SK-N-SH (cell line): Measurements from ENCODE around the gene TMEM221. TPM values are rescaled to one million over a fixed set of nuclear protein-coding genes. Genes with fewer than 3 reads are reported as not detected.

Experiments
- CTCF ChIA-PET: fragments of 300-600, 350-600 bp; formaldehyde crosslinking; extraction: SDS; loops from one replicate; lab custom pipeline; 2021; lab: Yijun Ruan, JAX
- POLR2A ChIA-PET: fragments of 350-600 bp; sonication (Branson Sonifier 250); formaldehyde crosslinking; extraction: SDS; loops from one replicate; lab custom pipeline; 2020; ENCODE audit warnings: antibody characterized with exemption, inconsistent platforms; lab: Yijun Ruan, JAX
- DNase-seq: peaks from one replicate; pipeline ENCODE4 v3.0.0; 2012
- H2AFZ ChIP-seq: fragments of 200-600 bp; sonication (generic); 2 replicates; pipeline ENCODE4 v1.8.1; 2016; ENCODE audit warnings: antibody characterized with exemption, mild to moderate bottlenecking, low read depth
- H3F3A ChIP-seq: fragments of 200-600 bp; sonication (generic); replicated peaks from 2 replicates; pipeline ENCODE3; 2016; ENCODE audit warnings: antibody characterized with exemption, mild to moderate bottlenecking; ENCODE audit not compliant: insufficient read depth
- H3K27ac ChIP-seq, 2 experiments: fragments of 200-500 bp in 1 of 2; fragments of 200-600 bp in 1 of 2; sonication (Bioruptor generic) in 1 of 2; sonication (generic), shearing (Covaris generic) in 1 of 2; 2 replicates each; pipeline versions ENCODE4 v1.5.1 to v1.6.1; 2014 to 2016; ENCODE audit warnings: low read depth in 2 of 2, inconsistent platforms in 1 of 2, low read length in 1 of 2, mild to moderate bottlenecking in 1 of 2, mixed read lengths in 1 of 2
- H3K27me3 ChIP-seq: fragments of 200-600 bp; sonication (generic), shearing (Covaris generic); 2 replicates; pipeline ENCODE4 v1.6.1; 2016; ENCODE audit warnings: mixed run types; ENCODE audit not compliant: insufficient read depth
- H3K36me3 ChIP-seq, 2 experiments: fragments of 200-500 bp in 1 of 2; fragments of 200-600 bp in 1 of 2; sonication (Bioruptor generic) in 1 of 2; sonication (generic) in 1 of 2; replicated peaks in 1 of 2; 2 replicates each; pipeline versions ENCODE3 to v1.5.1; 2014 to 2016; ENCODE audit warnings: low read length in 1 of 2, mild to moderate bottlenecking in 1 of 2; ENCODE audit not compliant: insufficient read depth in 2 of 2, control insufficient read depth in 1 of 2
- H3K4me1 ChIP-seq, 2 experiments: fragments of 200-500 bp in 1 of 2; fragments of 200-600 bp in 1 of 2; sonication (Bioruptor generic) in 1 of 2; sonication (generic), shearing (Covaris generic) in 1 of 2; 2 replicates each; pipeline versions ENCODE4 v1.5.1 to v1.6.1; 2014 to 2016; ENCODE audit warnings: low read depth in 1 of 2, low read length in 1 of 2, mixed run types in 1 of 2; ENCODE audit not compliant: insufficient read depth in 2 of 2, control insufficient read depth in 1 of 2
- H3K4me2 ChIP-seq: fragments of 200-600 bp; sonication (generic), shearing (Covaris generic); 2 replicates; pipeline ENCODE4 v1.6.1; 2017; ENCODE audit warnings: mixed run types
- H3K4me3 ChIP-seq, 2 experiments: fragments of 200-500 bp in 1 of 2; fragments of 200-600 bp in 1 of 2; sonication (Bioruptor generic) in 1 of 2; sonication (generic), shearing (Covaris generic) in 1 of 2; 2 replicates each; pipeline versions ENCODE4 v1.5.1 to v1.8.1; 2014 to 2016; ENCODE audit warnings: low read depth in 2 of 2, inconsistent platforms in 1 of 2, low read length in 1 of 2, mild to moderate bottlenecking in 1 of 2, mixed read lengths in 1 of 2, moderate library complexity in 1 of 2
- H3K79me2 ChIP-seq: fragments of 200-600 bp; sonication (generic); 2 replicates; pipeline ENCODE4 v1.8.1; 2017; ENCODE audit warnings: mild to moderate bottlenecking; ENCODE audit not compliant: insufficient read depth
- H3K9ac ChIP-seq: fragments of 200-600 bp; sonication (generic); 2 replicates; pipeline ENCODE4 v1.6.1; 2017; ENCODE audit warnings: mixed run types
- H3K9me2 ChIP-seq: fragments of 200-600 bp; sonication (generic); 2 replicates; pipeline ENCODE4 v1.6.1; 2017; ENCODE audit warnings: mixed run types
- H3K9me3 ChIP-seq: fragments of 200-600 bp; sonication (generic); 2 replicates; pipeline ENCODE4 v1.6.1; 2017; ENCODE audit warnings: mixed run types, mild to moderate bottlenecking, moderate library complexity
- H4K20me1 ChIP-seq: fragments of 200-600 bp; sonication (generic); 2 replicates; pipeline ENCODE4 v1.6.1; 2017; ENCODE audit warnings: mild to moderate bottlenecking, mixed run types; ENCODE audit not compliant: insufficient read depth
- CTCF ChIP-seq: fragments of 200-600 bp; sonication (generic); IDR thresholded peaks from 2 replicates; pipeline ENCODE4 v1.6.1; 2017; ENCODE audit warnings: antibody characterized with exemption, mild to moderate bottlenecking, moderate library complexity
- ELF1 ChIP-seq: IDR thresholded peaks from 2 replicates; pipeline ENCODE4 v1.4.0; 2012
- EZH2phosphoT487 ChIP-seq: fragments of 200-600 bp; sonication (generic); IDR thresholded peaks from 2 replicates; pipeline ENCODE4 v1.6.1; 2017; ENCODE audit warnings: low read depth, mixed run types, mild to moderate bottlenecking, antibody characterized with exemption, moderate library complexity, borderline replicate concordance
- GABPA ChIP-seq: IDR thresholded peaks from 2 replicates; pipeline ENCODE4 v1.4.0; 2012; ENCODE audit warnings: low read depth, mild to moderate bottlenecking
- MAX ChIP-seq: IDR thresholded peaks from 2 replicates; pipeline ENCODE4 v1.4.0; 2012; ENCODE audit warnings: low read depth
- MXI1 ChIP-seq: IDR thresholded peaks from 2 replicates; pipeline ENCODE4 v1.6.1; 2012; ENCODE audit warnings: mild to moderate bottlenecking, low read depth, low read length, improper control_type of control experiment
- NFIC ChIP-seq: IDR thresholded peaks from 2 replicates; pipeline ENCODE4 v1.4.0; 2012; ENCODE audit warnings: borderline replicate concordance
- NRF1 ChIP-seq: IDR thresholded peaks from 2 replicates; pipeline ENCODE4 v1.6.1; 2012; ENCODE audit warnings: low read depth, mild to moderate bottlenecking, low read length
- POLR2AphosphoS5 ChIP-seq: IDR thresholded peaks from 2 replicates; pipeline ENCODE4 v1.6.1; 2012; ENCODE audit warnings: low read depth, low read length
- RAD21 ChIP-seq: IDR thresholded peaks from 2 replicates; pipeline ENCODE4 v1.6.1; 2012; ENCODE audit warnings: mild to moderate bottlenecking, low read length
- RCOR1 ChIP-seq: fragments of 150-350 bp; IDR thresholded peaks from 2 replicates; pipeline ENCODE4 v1.6.1; 2017; ENCODE audit warnings: antibody characterized with exemption, low read length
- RFX5 ChIP-seq: IDR thresholded peaks from 2 replicates; pipeline ENCODE4 v1.6.1; 2012; ENCODE audit warnings: mild to moderate bottlenecking, improper control_type of control experiment, low read length
- SIN3A ChIP-seq: IDR thresholded peaks from 2 replicates; pipeline ENCODE4 v1.6.1; 2012; ENCODE audit warnings: low read depth, mild to moderate bottlenecking, low read length, moderate library complexity, borderline replicate concordance
- TAF1 ChIP-seq: IDR thresholded peaks from 2 replicates; pipeline ENCODE4 v1.6.1; 2012; ENCODE audit warnings: low read depth, mild to moderate bottlenecking, low read length, moderate library complexity, borderline replicate concordance
- TCF12 ChIP-seq: IDR thresholded peaks from 2 replicates; pipeline ENCODE4 v1.4.0; 2012
- TEAD4 ChIP-seq: IDR thresholded peaks from 2 replicates; pipeline ENCODE4 v1.4.0; 2012; ENCODE audit warnings: mild to moderate bottlenecking, borderline replicate concordance; ENCODE audit not compliant: insufficient read depth
- YY1 ChIP-seq: IDR thresholded peaks from 2 replicates; pipeline ENCODE4 v1.4.0; 2012; ENCODE audit warnings: low read depth, mild to moderate bottlenecking
- WGBS: methylation state at CpG from one replicate; pipeline ENCODE4 v1.1.6; 2017; ENCODE audit warnings: low lambda C conversion rate; 5-methylcytosine and 5-hydroxymethylcytosine counted together
- polyA plus RNA-seq, 3 experiments: library from polyadenylated mRNA; depleted of rRNA; stranded (reverse); fragments of >200 nt; gene quantifications; 2 replicates each; pipeline ENCODE4 v1.2.3, GENCODE V29; 2012

Gene TMEM221
- polyA plus RNA-seq, 1 of the 3 experiments (the other 2 are of a cell fraction) = 0.62 TPM

GRCh38 chr19:17419621-17420474 lies 28.6 kb downstream of the TMEM221 start, which contains the start of gene MVB12A:
Gene MVB12A, plus strand, starts transcription at chr19:17420047. Its CDS starts 89 bp downstream, at chr19:17420136.
- WGBS = 0% methylated on average over 37 of the region's 85 CpGs
- CTCF ChIA-PET = interaction anchor here (0.7 to 3.5 kb wide), 12 partner anchors 9 to 53 kb away, joined by 3 to 11 read pairs (median 4); no protein-coding TSS in a partner anchor
- TF ChIP-seq RFX5 = 0 out of 2 replicates have a peak, but pooled peaks have one; percentile 11
- TF ChIP-seq SIN3A = peak; percentile 45; the same call in 1 of the 2 replicates
- peak; percentile 86 for TF ChIP-seq MXI1
- TF ChIP-seq YY1 = peak; percentile 86
- peak; percentile 53 for TF ChIP-seq TAF1
- no peak for TF ChIP-seq RAD21
- peak; percentile 87 for TF ChIP-seq ELF1
- peak; percentile 63; the same call in 1 of the 2 replicates for TF ChIP-seq POLR2AphosphoS5
- peak; percentile 72 for TF ChIP-seq NRF1
- no peak for TF ChIP-seq NFIC
- peak; percentile 92 for TF ChIP-seq MAX
- peak; percentile 94 for TF ChIP-seq GABPA
- TF ChIP-seq TCF12 = no peak
- no peak for TF ChIP-seq TEAD4
- TF ChIP-seq EZH2phosphoT487 = no peak
- TF ChIP-seq RCOR1 = peak; percentile 62; the same call in 1 of the 2 replicates
- no peak for TF ChIP-seq CTCF
- Histone ChIP-seq H3K9ac (peak within 1 kb of the TSS; percentile 69), H3K27me3 (no peaks in the 10 kb centered on the region), H3F3A (peaks cover 7% of the 10 kb centered on the region), H3K9me3 (no peaks in the 10 kb centered on the region), H3K36me3 (peaks cover 3 to 7% of the 10 kb centered on the region in 2 experiments), H3K9me2 (no peaks in the 10 kb centered on the region), H3K4me3 (peak within 1 kb of the TSS; percentile 75 to 78), H3K79me2 (no peaks in the 10 kb centered on the region), H2AFZ (peak within 1 kb of the TSS; percentile 99), H4K20me1 (no peaks in the 10 kb centered on the region), H3K4me1 (peaks cover 0 to 8% of the 10 kb centered on the region in 2 experiments; a peak in 1 of 4 replicates), H3K4me2 (peak within 1 kb of the TSS; percentile 89), H3K27ac (peak within 1 kb of the TSS; percentile 60 to 76)
- POLR2A ChIA-PET = interaction anchor here (0.6 to 1.3 kb wide), 6 partner anchors 18 to 1300 kb away, joined by 3 to 7 read pairs (median 4); partner anchors contain the start of genes DDA1, PGLS and SLC27A1
- DNase-seq = peak; percentile 97
